Measurements from ENCODE around the gene FRY.
A peak's percentile ranks its signal among the peaks of the same experiment; 100 is the strongest.

Gene FRY

DNA sequence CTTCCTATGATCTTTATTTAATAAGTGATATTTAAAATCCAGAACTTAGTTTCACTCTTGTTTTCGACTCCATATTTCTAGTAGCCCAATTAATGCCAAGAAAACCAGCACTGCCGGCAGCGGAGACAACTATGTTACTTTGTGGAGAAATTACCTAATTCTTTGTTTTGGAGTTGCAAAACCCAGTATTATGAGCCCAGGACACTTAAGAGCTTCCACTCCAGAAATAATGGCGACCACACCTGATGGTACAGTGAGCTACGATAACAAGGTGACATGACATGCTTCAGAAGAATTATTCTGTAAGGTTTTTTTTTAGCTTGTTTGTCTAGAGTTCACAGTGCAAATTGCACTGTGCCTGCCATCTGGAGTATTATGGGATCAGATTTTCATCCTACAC lies 147.2 kb downstream of the FRY start:
- no peak for DNase-seq

- no peak for DNase-seq
Observed at GRCh38 chr13:32179708-32180107, 148.1 kb downstream of the FRY start.

DNA sequence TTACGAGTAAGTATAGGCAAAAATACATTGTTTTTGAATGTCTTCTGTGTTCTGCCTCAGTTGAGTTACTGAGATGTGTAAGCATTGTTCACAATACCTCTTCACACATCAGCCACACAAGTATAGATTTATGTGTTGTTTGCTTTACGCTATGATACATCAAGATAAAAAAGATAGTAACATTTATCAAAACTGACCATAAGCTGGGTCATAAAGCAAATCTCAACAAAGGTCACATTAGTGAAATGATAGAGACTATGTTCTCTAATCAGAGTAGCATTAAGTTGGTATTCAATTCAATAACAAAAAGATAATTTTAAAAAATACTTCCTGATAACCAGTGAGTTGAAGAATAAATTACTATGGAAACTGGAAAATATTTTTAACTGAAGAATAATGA lies 156.1 kb downstream of the FRY start:
- DNase-seq, result no peak

GRCh38 chr13:32191452-32191998 lies 160.0 kb downstream of the FRY start:
- DNase-seq, result no peak

- no peak for DNase-seq
Observed at GRCh38 chr13:32195713-32196112, 164.1 kb downstream of the FRY start.

DNA sequence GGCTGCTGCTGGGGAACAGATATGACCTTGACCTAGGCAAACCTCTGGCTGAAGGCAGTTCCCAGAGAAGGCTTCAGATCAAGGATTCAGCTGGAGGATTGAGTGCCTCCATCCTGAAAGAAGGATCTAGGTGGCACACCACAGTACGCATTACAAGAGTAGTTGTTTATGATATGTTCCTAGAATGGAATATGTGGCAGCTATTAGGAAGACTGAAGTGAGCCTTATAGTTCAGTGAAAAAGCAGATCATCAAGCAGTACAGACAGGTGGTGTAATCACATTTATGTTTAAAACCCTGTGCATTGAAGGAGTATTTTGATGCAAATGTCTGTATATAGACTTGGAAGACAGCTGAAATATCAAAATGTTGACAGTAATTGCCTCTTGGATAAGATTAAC lies 167.6 kb downstream of the FRY start:
- no peak for DNase-seq

DNA sequence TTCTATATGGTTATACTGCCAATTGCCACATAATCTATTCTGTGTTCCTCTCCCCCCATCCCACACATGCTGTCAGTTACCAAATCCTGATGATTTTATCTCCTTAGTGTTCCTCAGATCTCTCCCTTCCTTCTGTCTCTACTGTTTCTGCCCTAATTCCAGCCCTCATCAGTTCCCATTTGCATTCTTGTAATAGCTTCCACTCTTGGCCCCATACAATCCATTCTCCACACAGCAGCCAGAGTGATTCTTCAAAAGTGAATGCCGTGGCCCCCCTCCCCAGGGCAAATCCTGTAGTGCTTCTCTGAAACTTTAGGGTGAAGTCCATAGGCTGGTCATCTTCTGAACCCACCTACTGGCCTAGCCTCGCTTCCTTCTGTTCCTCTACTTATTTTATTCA lies 169.2 kb downstream of the FRY start:
- DNase-seq, result no peak

DNA sequence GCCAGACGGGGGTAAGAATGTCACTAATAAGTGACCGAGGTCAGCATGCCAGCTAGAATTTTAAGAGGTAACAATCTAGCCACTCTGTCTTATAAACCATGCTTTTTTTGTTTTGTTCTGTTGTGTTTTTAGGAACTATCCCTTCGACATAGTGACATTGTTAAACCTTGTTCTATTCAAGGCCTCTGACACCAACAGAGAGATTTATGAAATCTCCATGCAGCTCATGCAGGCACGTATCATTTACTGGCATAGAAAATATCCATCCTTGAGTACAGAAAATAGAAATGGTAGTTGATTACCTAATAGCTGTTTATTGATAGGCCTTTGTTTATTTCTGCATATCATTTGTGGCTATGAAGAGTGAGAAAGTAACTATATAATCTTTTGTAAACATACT lies 170.2 kb downstream of the FRY start:
- DNase-seq, result no peak

DNA sequence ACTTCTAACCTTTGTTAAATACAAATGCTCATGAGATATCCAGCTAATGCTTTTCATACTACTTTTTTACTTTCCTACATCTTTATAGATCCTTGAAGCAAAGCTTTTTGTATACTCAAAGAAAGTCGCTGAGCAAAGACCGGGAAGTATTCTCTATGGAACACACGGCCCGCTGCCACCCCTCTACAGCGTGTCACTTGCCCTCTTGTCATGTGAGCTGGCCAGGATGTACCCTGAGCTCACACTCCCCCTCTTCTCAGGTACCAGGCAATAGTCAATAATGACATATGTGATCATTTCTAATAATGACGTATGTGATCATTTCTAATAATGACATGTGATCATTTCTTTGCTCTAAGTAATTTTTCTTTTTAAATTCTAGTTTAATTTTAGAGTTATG lies 170.7 kb downstream of the FRY start:
- DNase-seq, result no peak

- no peak for DNase-seq
Observed at GRCh38 chr13:32203221-32203620, 171.6 kb downstream of the FRY start.

- no peak for DNase-seq
Observed at GRCh38 chr13:32203736-32204135, 172.2 kb downstream of the FRY start.

- DNase-seq, result peak; percentile 70
Observed at GRCh38 chr13:32205431-32206096, 174.0 kb downstream of the FRY start.

GRCh38 chr13:32206097-32206740 lies 174.6 kb downstream of the FRY start:
- DNase-seq, result no peak

- DNase-seq, result no peak
Observed at GRCh38 chr13:32208860-32209259, 177.3 kb downstream of the FRY start.

- DNase-seq, result no peak
Observed at GRCh38 chr13:32209652-32210051, 178.1 kb downstream of the FRY start.

DNA sequence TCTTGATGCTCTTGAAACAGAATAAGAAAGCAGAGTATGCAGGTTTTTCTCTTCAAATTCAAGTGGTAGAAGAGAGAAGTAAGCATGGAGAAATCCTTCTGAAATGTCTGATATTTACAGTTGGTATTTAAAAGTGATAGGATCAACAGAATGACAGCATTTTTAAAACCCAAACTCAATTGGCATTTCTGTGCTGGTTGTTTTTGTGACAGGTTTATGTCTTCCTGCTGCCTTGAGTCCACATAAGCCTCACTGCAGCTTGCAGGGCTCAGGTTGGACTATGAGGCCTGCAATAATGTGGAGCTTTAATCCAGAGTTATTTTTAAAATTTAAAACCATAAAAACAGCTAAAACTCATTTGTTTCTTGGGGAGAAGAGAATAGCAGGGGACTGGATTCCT lies 178.5 kb downstream of the FRY start:
- DNase-seq, result no peak

- no peak for DNase-seq
Observed at GRCh38 chr13:32211813-32212212, 180.2 kb downstream of the FRY start.

GRCh38 chr13:32212421-32212820 lies 180.8 kb downstream of the FRY start:
- DNase-seq, result no peak

DNA sequence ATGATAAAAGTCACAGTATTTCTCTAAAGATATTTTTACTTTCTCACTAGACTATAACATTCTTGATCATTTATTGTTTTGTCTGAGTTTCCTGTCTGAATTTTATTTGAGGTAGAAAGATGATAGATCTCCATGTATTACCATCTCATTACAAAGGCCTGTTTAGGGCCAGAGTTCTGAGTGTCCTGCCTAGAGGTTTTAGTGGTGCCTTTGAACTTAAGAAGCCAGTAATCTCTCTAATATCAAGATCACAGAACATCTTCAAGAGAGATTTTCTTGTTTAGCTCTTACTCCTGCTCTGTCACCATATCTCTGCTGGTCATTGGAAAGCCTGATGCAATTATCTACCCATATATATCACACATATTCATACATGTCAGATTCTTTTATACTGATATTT lies 182.1 kb downstream of the FRY start:
- no peak for DNase-seq

DNA sequence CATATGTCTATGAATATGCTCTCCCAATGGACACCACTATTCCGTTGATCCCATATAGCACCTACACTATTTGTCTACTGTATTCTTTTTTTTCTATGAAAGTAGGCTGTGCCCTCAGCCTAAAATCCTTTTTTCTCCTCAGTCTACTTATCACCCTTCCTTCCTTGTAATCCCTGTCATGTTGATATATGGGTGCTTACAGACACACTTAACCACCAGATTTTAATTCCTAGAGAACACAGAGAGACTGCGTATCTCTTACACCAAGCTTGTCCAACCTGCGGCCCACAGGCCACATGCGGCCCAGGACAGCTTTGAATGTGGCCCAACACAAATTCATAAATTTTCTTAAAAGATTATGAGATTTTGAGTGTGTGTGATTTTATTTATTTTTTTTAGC lies 182.5 kb downstream of the FRY start:
- no peak for DNase-seq

DNA sequence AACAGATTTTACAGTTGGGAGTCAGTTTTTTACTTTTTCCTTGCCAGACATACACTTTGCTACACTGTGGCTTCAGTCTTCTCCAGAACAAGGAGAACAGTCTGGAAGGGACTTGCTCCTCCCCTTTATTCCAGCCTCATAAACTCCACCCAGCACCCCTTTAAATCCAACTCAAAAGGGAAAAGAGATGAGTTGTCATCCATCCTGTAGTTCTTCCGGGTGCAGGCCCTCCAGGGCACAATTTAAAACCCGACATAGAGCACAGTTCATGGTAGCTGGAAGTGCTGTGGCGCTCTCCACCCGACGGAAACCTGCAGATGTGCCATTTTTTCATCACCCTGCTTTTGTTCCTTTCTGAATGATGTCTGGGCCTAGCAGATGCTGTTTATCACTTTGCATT lies 184.7 kb downstream of the FRY start:
- no peak for DNase-seq

DNA sequence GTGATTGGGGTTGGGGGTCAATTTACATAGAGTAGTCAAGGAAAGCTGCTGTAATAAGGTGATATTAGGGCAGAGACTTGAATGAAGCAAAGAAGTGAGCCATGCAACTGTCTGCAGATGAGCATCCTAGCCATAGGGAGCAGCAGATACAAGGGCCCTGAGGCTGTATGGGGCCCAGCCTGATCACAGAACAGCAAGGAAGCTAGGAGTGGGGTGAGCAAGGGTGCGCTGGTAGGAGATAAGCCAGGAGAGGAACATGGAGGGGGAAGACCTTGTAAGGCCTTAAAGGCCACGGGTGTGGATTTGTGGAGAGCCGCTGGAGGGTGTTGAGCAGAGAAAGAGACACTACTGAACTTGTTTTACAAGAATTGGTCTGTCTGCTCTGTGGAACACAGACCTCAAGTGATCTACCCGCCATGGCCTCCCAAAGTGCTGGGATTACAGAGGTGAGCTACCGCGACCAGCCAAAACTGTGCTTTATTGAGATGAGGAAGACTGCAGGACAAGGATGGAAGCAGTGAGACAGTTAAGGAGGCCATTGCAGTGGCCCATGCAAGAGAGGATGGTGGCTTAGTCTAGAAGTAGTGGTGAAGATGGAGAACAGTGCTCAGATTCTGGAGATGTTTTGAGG lies 190.6 kb downstream of the FRY start:
- no peak for DNase-seq

GRCh38 chr13:32224916-32225315 lies 193.3 kb downstream of the FRY start:
- no peak for DNase-seq

- DNase-seq, result no peak
Observed at GRCh38 chr13:32225481-32225931, 193.9 kb downstream of the FRY start.
